ENCODE data around the gene DENND1A.
"Not testable (repeated sequence)": the region's sequence is repeated elsewhere in the genome, so short reads cannot be mapped to it uniquely, and the experiment has no call there.

DENND1A gene, protein sequence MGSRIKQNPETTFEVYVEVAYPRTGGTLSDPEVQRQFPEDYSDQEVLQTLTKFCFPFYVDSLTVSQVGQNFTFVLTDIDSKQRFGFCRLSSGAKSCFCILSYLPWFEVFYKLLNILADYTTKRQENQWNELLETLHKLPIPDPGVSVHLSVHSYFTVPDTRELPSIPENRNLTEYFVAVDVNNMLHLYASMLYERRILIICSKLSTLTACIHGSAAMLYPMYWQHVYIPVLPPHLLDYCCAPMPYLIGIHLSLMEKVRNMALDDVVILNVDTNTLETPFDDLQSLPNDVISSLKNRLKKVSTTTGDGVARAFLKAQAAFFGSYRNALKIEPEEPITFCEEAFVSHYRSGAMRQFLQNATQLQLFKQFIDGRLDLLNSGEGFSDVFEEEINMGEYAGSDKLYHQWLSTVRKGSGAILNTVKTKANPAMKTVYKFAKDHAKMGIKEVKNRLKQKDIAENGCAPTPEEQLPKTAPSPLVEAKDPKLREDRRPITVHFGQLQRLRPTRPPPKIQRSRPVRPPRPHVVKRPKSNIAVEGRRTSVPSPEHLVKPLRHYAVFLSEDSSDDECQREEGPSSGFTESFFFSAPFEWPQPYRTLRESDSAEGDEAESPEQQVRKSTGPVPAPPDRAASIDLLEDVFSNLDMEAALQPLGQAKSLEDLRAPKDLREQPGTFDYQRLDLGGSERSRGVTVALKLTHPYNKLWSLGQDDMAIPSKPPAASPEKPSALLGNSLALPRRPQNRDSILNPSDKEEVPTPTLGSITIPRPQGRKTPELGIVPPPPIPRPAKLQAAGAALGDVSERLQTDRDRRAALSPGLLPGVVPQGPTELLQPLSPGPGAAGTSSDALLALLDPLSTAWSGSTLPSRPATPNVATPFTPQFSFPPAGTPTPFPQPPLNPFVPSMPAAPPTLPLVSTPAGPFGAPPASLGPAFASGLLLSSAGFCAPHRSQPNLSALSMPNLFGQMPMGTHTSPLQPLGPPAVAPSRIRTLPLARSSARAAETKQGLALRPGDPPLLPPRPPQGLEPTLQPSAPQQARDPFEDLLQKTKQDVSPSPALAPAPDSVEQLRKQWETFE

DNA sequence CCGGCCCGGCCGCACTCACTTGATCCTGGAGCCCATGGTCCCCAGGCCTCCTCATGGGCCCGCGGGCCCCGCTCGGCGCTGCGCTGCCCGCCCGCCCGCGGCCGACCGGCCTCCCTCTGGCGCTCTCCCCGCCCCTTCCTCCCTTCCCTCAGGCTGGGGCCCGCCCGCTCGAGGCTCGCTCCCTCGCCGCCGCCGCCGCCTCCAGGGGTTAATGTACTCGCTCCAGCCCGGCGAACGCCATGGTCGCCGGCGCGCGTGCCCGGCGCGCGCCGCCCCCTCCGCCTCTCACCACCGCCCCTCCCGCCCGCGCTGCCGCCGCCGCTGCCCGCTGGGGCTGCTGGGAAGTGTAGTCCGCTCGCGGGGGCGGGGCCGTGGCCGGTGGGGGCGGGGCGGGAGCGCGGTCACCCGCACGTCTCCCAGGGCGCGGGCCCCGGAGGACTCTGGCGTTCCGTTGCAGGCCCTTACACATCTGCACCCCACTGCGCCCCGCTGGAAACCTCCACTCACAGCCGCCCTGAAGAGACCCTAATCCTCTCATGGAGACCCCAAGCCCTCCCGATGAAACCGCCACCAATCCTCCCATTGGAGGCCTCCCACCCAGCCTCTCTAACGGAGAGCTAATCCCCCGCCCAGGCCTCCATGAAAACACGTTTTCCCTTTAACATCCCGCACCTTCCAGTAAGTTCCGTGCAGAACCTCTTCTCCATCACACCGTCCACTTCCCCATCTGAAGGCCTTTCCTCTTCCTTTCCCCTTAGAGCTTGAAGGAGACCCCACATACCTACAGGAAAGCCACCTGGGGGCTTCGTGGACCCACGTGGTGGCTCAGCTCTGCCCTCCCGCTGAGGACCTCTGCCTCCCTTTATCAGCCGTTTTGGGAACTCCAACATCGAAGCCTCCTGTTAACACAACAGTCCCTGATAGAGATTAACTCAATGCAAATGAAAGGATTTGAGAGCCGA, at the start of gene DENND1A:
DENND1A (minus strand) TSS at position 257 of the 962 bp plus-strand sequence; CDS start at position 36, 221 bp downstream.
- DNase-seq, result peak; percentile 92

DNA sequence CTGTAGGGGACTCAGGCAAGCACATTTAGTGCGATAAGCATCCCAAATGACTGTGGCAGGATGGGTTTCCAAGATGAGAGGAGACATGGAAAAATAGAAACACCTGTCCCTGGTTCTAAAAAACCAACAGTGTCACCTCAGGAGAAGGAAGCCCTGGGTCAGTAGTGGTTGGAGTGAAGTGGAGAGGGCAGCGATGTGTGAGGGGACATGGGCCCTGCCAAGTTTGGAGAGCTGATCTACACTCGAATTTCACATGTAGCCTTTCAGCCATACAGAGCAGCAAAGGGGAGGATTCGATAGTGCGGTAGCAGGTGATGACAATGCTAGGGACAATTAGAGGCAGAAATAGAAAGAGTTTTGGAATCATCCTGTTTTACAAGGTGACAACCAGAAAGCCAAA, 49.1 kb upstream of the DENND1A start:
- DNase-seq, result no peak

DNA sequence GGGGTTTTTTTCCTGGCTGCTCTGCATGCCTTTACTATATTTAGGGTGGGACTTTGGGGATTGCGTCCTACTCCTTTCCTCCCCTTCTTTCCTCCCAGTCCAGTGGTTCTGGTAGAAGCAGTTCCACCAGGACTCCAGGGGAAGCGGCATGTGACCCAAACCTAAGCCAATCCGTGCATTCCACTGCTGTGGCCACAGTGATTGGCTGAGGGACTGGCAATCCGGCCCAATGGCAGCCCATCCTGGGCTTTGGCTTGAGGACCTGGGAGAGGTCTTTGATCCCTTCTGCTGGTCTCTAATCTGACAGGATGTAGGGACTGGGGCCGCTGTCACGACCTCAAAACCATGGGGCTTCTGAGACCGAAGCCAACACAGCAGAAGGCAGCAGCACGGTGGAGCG, 46.7 kb upstream of the DENND1A start:
- not testable (repeated sequence) for DNase-seq

DNA sequence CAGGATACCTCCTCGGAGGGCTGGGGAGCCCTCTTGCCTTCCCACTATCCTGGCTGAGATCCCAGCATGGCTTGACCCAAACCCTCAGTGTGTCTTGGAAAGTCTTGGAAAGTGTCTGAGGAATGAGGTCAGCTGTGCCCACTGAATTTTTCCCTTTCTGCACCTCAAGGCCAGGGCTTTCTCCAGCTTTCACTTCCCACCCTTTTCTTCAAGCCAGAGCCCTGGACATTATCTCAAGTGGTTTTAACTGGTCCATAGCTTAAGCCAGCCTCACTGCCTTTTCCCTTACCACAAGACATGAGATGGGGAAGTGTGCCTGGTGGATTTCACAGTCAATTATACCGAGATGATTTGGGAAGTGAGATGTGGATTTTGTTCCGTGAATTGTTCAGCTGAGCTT, 45.9 kb upstream of the DENND1A start:
- no peak for DNase-seq

DNA sequence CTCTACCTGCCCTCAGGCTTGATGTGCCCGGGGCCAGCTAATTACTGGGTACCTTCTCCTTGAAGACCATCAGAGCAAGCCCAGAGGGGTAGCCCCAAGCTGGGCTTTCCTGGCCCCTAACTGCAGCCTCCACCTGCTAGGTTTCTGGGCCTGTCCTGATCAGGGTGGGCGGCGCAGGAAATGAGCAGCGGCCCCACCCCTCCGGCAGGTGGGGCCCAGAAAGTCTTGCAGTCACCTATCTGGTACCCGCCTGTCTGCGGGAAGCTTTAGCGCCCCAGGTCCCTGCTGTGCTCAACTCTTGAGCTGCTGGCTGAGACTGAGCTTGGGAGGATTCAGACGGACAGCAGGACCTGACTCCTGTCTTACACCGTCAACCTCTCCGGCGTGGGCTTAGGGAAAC, 44.5 kb upstream of the DENND1A start:
- no peak for DNase-seq

DNA sequence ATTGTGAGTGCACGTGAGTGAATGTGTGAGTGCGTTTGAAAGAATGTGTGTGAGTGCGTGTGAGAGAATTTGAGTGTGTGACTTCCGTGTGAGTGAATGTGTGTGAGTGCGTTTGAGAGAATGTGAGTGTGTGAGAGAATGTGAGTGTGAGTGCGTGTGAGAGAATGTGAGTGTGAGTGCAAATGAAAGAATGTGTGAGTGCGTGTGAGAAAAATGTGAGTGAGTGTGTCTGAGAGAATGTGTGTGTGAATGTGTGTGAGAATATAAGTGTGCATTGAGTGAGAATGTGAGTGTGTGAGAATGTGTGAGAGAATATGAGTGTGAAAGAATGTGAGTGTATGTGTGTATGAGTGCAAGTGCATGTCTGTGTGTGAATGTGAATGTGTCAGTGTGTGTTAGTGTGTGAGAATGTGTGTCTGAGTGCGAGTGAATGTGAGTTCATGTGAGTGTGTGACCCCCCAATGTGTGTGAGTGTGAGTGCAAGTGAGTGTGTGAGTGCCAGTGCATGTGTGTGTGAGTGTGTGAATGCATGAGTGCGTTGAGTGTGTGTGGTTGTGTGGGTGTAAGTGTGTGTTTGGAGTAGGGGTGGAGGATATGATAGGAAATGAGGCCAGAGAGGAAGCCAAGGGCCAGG, 43.8 kb upstream of the DENND1A start:
- no peak for DNase-seq

DNA sequence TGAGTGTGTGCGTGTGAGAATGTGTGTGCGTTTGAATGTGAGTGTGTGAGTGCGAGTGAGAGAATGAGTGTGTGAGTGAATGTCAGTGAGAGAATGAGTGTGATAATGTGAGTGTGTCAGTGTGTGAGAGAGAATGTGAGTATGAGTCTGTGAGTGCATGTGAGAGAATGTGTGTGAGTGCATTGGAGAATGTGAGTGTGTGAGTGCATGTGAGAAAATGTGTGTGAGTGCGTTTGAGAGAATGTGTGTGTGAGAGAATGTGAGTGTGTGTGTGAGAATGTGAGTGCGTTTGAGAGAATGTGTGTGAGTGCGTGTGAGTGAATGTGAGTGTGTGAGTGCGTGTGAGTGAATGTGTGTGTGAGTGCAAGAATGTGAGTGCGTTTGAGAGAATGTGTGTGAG, 42.7 kb upstream of the DENND1A start:
- DNase-seq, result no peak

DNA sequence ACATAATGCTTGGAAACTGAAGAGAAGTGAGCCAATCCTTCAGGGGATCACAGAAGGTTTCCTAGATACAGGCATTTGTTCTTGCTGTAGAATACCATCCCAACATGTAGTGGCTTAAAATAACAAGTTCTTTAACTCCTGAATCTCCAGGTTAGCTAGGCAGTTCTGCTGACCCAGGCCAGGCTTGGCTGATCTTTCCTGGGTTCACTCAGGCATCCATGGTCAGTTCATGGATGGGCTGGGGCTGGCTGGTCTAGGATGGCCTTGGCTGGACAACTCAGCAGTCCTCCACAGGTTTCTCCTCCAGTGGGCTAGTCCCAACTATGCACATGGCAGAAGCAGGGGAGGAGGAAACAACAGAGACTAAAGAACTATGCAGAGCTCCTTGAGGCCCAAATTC, 37.4 kb upstream of the DENND1A start:
- DNase-seq, result no peak

DNA sequence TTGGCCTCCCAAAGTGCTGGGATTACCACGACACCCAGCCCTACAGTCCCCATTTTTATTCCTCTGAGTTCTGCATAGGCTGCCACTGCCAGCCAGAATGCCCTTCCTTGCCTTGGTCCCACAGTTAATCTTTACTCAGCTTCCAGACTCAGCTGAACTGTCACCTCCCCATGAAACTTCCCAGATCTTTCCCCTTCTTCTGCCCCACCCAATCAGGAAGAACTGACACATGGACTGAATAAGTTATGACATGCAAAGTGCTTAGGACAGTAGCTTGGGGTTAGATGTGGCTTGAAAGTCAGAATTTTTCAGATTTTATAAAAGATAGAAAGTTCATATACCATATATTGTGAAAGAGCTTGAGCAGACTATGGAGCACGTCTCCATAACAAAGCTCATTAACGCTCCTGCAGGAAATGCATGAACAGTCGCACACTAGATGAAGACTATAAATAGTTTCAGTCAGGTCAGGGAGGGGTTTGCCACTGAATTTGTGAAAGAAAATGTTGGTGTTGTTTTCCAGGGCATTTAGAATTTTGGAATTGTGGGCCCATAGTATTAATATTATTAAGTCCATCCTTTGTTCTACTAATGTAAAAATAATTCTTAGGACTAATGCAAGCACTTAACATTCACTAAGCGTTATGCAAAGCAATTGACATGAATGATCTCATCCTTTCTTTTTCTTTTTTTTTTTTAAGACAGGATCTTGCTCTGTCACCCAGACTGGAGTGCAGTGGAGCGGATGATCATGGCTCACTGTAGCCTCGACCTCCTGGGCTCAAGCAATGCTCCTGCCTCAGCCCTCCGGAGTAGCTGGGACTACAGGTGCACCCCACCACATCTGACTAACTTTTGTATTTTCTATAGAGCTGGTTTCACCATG, 36.1 kb upstream of the DENND1A start:
- DNase-seq, result no peak

DNA sequence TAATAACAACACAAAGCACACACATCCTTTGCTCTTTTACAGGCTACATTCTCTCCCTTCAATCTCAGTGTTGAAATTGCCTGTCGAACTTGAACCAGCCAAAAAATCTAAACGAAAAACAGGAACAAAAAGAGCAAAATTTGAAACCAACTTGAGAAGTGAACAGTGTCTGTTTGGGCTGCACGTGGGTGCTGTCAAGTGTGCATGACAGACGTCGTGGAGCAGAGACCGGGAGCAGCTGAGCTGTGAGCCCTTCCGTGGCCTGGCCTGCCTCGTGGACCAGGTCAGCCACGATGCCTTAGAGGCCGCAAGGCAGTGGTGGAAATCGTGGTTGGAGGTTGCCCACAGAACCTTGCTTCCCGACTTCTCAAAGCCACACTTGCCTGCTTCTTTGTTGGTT, 34.8 kb upstream of the DENND1A start:
- DNase-seq, result no peak

DNA sequence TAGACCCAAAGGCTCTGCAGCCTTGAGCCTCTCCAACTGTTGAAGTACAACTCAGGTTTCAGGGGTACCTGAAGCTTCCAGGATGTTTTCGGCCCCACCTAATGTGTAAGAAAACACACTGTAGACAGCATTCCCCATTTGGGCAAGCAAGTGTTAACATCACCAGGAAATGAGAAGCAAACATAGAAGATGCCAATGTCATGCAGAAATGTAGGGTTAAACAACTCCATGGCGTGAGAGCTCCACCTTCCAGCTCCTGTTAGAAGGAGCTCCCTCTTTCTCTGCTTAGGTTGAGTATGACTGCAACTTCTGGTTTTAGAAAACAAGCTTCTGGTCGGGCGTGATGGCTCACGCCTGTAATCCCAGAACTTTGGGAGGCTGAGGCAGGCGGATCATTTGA, 31.0 kb upstream of the DENND1A start:
- DNase-seq, result no peak

DNA sequence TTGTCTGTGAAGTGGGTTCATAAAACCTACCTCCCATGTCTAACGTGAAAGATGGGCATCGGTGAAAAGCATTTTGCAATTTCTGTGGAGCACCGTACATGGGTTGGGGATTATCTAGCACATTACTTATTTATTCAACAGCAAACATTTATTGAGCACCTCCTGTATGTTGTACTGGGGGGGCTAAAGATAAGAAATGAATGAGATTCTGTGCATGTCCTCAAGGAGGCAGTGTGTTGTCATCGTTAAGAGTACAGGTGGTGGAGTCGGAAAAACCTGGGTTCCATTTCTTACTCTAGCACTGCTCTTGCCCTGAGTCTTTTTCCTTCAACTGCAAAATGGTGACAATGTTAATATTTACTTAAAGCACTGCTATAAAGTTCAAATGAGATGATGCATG, 30.4 kb upstream of the DENND1A start:
- DNase-seq, result peak; percentile 25

DNA sequence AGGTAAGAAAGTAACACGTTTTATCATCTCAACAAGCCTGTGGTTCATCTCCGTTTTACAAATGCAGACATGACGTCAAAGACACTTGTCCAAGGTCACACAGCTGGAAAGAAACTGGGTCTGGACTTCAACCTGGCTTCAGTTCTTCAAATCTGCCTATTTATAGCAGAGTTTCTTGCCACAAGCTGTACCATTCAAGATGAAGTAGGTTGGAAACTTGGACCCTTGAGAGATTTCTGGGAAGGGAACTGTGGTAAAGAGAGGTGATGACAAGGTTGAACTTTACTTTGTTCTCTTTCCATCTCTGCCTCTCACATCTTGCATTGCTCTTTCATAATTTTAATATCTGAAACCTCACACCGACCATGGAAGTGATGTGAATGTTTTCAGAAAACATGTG, 29.9 kb upstream of the DENND1A start:
- no peak for DNase-seq

DNA sequence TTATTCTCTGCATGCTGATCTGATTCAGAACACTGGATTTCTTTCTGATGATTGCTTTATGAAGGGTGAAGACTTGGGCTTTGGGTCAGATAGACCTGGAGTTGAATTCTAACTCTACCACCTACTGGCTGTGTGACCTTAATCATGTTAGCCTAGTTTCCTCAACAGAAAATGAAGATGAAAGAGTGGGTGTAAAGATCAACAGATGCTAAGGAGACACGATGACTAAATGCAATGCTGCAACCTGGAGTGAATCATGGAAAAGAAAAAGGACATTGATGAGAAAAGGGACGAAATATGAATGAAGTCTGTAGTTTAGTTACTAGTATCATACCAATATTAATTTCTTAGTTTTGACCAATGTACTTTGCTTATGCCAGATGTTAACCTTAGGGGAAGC, 27.8 kb upstream of the DENND1A start:
- DNase-seq, result no peak

DNA sequence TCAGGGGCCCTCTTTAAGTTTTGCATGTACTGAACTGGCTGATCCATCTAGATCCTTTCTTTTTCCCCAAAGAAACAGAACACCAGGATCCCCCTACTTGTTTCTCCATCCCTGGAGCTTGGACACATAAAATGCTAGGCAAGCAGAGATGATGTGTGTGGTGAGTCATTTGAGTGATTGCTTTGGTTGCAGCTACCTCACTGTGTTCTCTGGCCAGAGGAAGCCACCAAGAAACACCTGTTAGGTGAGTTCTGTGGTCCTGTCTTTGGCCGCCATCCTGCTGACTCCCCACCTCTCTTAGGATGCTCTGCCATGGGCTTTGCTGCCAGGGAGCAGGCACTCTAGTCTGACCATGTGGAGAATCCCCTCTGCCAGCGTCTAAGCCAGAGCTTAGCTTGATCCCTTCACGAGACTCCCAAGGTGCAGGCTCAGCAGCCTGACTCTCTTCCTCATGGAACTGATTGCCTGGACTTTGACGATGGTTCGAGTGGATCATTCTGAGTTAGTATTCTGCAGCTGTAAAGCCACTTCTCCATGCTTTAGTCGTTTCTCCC, 27.3 kb upstream of the DENND1A start:
- DNase-seq, result no peak

DNA sequence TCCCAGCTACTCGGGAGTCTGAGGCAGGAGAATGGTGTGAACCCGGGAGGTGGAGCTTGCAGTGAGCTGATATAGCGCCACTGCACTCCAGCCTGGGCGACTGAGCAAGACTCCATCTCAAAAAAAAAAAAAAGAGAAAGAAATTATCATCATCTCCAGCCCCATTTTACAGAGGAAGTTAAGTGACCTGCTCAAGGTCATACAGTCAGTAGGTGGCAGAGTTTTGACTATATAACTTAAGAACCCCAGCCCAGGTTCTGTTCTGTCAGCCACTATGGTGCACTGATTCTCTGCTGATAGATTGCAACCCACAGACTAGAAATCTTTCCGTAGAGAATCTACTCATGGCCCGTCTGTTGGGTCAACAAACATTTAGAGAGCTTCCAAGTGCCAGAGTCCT, 25.7 kb upstream of the DENND1A start:
- no peak for DNase-seq

DNA sequence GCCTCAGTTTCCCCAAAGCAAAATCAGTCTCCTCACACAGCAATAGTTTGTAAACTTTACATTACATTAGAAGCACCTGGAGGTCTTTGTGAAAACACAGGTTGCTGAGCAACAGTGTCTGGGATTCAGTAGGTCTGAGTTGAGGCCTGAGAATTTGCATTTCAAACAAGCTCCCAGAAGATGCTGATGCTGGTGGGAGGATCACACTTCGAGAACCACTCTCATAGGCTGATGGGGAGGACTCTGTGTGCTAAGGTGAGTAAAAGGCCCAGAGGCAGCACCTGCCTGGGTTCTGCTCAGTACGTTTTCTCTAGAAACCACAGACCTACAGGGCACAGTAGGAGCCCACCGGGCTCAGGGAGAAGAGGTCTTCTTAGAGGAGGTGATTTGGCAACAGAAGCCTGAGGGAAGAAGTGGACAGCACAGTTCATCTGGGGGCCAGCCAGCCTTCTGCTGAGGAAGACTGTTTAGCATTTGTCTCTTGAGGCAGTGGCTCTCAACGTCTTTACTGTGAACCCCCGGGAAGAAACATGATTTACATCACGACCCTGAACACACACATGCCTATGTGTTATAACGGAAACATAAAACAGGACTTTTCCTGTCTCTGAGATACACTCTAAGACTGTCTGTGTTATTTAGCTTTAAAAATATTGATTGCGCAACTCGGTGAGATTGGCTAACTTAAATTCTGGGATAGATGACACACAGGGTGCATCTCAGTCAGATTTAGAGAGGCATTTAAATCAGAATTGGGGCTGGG, 24.8 kb upstream of the DENND1A start:
- DNase-seq, result no peak

DNA sequence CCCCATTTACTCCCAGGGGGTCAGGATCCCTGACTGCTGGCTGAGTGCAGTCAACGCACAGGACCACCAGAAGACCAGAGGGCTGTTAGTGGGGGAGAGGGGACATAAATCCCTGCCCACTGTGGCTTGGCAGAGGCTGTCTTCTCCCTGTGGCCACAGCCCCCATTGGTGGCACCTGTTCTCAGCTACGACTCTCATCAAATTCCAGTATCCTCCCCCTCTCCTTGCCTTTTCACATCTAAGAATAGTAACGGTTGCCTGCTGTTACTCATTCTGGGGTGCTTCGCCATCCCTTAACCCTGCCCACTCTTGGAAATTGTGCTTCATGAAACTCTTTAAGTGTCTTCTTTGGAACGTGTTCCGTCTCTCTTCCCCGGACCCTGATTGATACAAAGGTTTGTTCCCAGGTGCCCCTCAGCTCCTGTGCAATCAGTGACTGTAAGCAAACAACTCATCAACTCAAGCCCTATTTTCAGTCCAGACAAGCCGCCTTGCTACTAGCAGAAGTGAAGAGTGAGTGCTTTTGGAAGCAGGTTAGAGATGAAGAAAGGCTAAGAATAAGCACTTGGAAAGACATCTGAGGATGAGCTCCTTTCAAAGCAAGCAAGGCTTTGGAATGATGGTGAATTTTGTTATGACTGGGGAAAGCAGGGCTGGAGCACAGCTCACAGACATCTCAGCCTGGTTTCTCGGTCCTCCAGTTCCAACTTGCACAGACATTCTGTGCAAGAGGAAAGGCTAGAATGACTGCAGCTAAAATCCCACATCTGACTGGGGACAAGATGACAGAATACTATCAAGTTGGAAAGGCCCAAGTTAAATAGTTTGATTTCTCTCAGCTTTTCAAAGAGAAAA, 22.9 kb upstream of the DENND1A start:
- DNase-seq, result no peak

DNA sequence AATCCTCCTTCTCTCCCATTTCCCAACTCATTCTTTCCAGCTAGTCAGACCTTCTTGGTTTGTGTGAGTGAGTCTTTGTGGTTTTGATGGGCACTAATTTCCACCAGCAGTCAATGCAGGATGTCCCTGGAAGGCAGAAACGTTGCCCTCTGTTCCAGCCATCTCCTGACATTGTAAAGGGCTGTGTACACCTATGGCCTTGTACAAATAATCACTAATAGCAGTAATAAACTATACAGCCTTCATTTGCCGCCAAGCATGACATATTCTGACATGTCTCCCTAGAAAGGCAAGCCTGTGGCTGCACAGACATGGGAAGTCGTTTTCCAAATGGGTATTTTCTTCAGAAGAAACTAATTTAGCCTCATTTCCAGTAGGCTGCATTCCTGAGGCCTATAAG, 18.4 kb upstream of the DENND1A start:
- DNase-seq, result no peak
